Measurements from ENCODE around the gene PRR14. TPM values are rescaled to one million over a fixed set of nuclear protein-coding genes. Genes with fewer than 3 reads are reported as not detected.

The PRR14 gene
- total RNA-seq, 1 donor from 2014 or later: 77.9 TPM

- Mint-ChIP-seq H3K4me1 (peaks cover 44% of the 10 kb centered on the region), H3K4me3 (peak overlapping the region; percentile 93), H3K27me3 (no peaks in the 10 kb centered on the region), H3K9me3 (no peaks in the 10 kb centered on the region), H3K36me3 (ENCODE audit: low read depth) (peaks cover 64% of the 10 kb centered on the region), H3K27ac (peak overlapping the region; percentile 97)
- ChIA-PET CTCF (interaction anchor here (0.8 to 4.2 kb wide), 5 partner anchors 10 to 231 kb away, joined by 3 to 44 read pairs (median 9); partner anchors contain the start of genes DCTPP1 and PRR14), POLR2A (interaction anchor here (0.5 to 4.4 kb wide), 27 partner anchors 8 to 599 kb away, joined by 3 to 107 read pairs (median 5); partner anchors contain the start of genes PHKG2, PRR14, SEPTIN1 and SRCAP)
- ATAC-seq (ENCODE audit: low read depth) (no peak), DNase-seq (peak; percentile 62)
- intact Hi-C loops (cut with micrococcal nuclease): loop anchor here (1.0 kb wide), 1 partner anchor 34 kb away; no protein-coding TSS in a partner anchor
- TF ChIP-seq, protein P1, sequence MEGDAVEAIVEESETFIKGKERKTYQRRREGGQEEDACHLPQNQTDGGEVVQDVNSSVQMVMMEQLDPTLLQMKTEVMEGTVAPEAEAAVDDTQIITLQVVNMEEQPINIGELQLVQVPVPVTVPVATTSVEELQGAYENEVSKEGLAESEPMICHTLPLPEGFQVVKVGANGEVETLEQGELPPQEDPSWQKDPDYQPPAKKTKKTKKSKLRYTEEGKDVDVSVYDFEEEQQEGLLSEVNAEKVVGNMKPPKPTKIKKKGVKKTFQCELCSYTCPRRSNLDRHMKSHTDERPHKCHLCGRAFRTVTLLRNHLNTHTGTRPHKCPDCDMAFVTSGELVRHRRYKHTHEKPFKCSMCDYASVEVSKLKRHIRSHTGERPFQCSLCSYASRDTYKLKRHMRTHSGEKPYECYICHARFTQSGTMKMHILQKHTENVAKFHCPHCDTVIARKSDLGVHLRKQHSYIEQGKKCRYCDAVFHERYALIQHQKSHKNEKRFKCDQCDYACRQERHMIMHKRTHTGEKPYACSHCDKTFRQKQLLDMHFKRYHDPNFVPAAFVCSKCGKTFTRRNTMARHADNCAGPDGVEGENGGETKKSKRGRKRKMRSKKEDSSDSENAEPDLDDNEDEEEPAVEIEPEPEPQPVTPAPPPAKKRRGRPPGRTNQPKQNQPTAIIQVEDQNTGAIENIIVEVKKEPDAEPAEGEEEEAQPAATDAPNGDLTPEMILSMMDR (IDR thresholded peaks at IDR 0.05): no peak
Measured at GRCh38 chr16:30660424-30661261, 9.9 kb downstream of the PRR14 start.

DNA sequence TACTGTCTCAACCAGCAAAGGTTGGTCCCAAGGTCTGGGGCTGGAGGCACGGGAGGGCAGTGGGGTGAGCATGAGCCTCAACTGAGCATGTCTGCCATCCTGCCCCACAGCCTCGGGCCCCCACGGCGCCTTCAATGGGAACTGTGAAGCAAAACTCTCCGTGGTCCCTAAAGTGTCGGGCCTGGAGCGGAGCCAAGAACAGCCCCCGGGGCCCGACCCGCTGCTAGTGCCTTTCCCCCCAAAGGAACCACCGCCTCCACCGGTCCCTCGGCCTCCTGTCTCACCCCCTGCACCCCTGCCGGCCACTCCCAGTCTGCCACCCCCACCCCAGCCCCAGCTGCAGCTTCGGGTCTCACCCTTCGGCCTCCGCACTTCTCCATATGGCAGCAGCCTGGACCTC lies 11.7 kb downstream of the PRR14 start:
- DNase-seq: no peak
- Mint-ChIP-seq H3K4me1 (peaks cover 35% of the 10 kb centered on the region), H3K4me3 (no peak overlapping the region), H3K27ac (no peak overlapping the region), H3K9me3 (no peaks in the 10 kb centered on the region), H3K36me3 (ENCODE audit: low read depth) (peaks cover 71% of the 10 kb centered on the region), H3K27me3 (no peaks in the 10 kb centered on the region)
- no peak for ATAC-seq (ENCODE audit: low read depth)
- intact Hi-C loops (cut with micrococcal nuclease): no loop called here
- CTCF ChIA-PET: interaction anchor here (4.2 kb wide), 1 partner anchor 31 kb away, joined by 44 read pairs; no protein-coding TSS in a partner anchor
- TF ChIP-seq, protein P1 (IDR thresholded peaks at IDR 0.05): no peak
- POLR2A ChIA-PET: interaction anchor here (1.3 kb wide), 1 partner anchor 31 kb away, joined by 4 read pairs; no protein-coding TSS in a partner anchor

GRCh38 chr16:30663038-30663437 lies 12.3 kb downstream of the PRR14 start:
- DNase-seq: no peak
- no peaks in the 10 kb centered on the region for H3K9me3 Mint-ChIP-seq
- intact Hi-C loops (cut with micrococcal nuclease): no loop called here
- no peaks in the 10 kb centered on the region for H3K27me3 Mint-ChIP-seq
- POLR2A ChIA-PET: interaction anchor here (1.2 to 1.3 kb wide), 2 partner anchors 19 to 31 kb away, joined by 4 read pairs; no protein-coding TSS in a partner anchor
- peaks cover 33% of the 10 kb centered on the region for H3K4me1 Mint-ChIP-seq
- TF ChIP-seq, protein P1 (IDR thresholded peaks at IDR 0.05): no peak
- CTCF ChIA-PET: no interaction called here
- H3K36me3 Mint-ChIP-seq (ENCODE audit: low read depth): peaks cover 77% of the 10 kb centered on the region
- no peak overlapping the region for H3K4me3 Mint-ChIP-seq
- no peak for ATAC-seq (ENCODE audit: low read depth)
- peak overlapping the region; percentile 25 for H3K27ac Mint-ChIP-seq

GRCh38 chr16:30663820-30664219 lies 13.1 kb downstream of the PRR14 start:
- intact Hi-C loops (cut with micrococcal nuclease): no loop called here
- CTCF ChIA-PET: no interaction called here
- Mint-ChIP-seq H3K36me3 (ENCODE audit: low read depth) (peaks cover 74% of the 10 kb centered on the region), H3K4me1 (peaks cover 33% of the 10 kb centered on the region), H3K4me3 (peak overlapping the region; percentile 20), H3K9me3 (no peaks in the 10 kb centered on the region), H3K27ac (peak overlapping the region; percentile 24), H3K27me3 (no peaks in the 10 kb centered on the region)
- TF ChIP-seq, protein P1 (IDR thresholded peaks at IDR 0.05): no peak
- ATAC-seq (ENCODE audit: low read depth) (no peak), DNase-seq (no peak)
- POLR2A ChIA-PET: interaction anchor here (0.6 to 1.2 kb wide), 2 partner anchors 18 to 276 kb away, joined by 4 read pairs; no protein-coding TSS in a partner anchor

GRCh38 chr16:30664616-30665109 lies 13.9 kb downstream of the PRR14 start:
- TF ChIP-seq, protein P1 (IDR thresholded peaks at IDR 0.05): no peak
- Mint-ChIP-seq H3K9me3 (no peaks in the 10 kb centered on the region), H3K27ac (no peak overlapping the region), H3K36me3 (ENCODE audit: low read depth) (peaks cover 78% of the 10 kb centered on the region), H3K4me1 (peaks cover 33% of the 10 kb centered on the region), H3K27me3 (no peaks in the 10 kb centered on the region), H3K4me3 (no peak overlapping the region)
- intact Hi-C loops (cut with micrococcal nuclease): no loop called here
- CTCF ChIA-PET: no interaction called here
- ATAC-seq (ENCODE audit: low read depth) (no peak), DNase-seq (no peak)
- POLR2A ChIA-PET: interaction anchor here (1.1 kb wide), 1 partner anchor 30 kb away, joined by 6 read pairs; no protein-coding TSS in a partner anchor
